Measurements from ENCODE around the gene SORCS2.

DNA sequence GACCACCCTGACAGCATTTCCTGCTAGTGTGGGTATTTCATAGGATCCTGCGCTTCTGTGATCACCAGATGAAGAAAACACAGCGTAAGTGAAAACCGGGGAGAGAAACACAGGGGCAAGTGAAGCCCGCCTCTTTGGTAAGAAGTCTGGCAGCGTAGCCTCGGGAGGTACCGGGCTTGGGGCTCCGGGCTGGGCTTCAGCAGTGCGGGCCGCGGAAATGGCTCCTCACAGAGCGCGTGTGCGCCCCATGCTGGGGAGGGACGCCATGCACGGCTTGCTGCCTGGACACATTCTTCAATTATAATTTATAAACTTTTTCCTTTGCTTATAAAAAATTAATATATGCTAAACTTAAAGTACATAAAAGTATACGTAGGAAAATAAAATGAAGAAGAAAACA lies 595.9 kb downstream of the SORCS2 start:
- TF ChIP-seq EZH2 (IDR thresholded peaks at IDR 0.05; ENCODE audit: borderline replicate concordance, low read depth, low read length, poor library complexity, severe bottlenecking) = no peak
- TF ChIP-seq, protein P1, sequence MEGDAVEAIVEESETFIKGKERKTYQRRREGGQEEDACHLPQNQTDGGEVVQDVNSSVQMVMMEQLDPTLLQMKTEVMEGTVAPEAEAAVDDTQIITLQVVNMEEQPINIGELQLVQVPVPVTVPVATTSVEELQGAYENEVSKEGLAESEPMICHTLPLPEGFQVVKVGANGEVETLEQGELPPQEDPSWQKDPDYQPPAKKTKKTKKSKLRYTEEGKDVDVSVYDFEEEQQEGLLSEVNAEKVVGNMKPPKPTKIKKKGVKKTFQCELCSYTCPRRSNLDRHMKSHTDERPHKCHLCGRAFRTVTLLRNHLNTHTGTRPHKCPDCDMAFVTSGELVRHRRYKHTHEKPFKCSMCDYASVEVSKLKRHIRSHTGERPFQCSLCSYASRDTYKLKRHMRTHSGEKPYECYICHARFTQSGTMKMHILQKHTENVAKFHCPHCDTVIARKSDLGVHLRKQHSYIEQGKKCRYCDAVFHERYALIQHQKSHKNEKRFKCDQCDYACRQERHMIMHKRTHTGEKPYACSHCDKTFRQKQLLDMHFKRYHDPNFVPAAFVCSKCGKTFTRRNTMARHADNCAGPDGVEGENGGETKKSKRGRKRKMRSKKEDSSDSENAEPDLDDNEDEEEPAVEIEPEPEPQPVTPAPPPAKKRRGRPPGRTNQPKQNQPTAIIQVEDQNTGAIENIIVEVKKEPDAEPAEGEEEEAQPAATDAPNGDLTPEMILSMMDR (conservative IDR thresholded peaks at IDR 0.05; ENCODE audit: low read depth, low read length) = no peak

All from A673 (cell line).